ENCODE results near the gene PELI2.

The PELI2 gene

DNA sequence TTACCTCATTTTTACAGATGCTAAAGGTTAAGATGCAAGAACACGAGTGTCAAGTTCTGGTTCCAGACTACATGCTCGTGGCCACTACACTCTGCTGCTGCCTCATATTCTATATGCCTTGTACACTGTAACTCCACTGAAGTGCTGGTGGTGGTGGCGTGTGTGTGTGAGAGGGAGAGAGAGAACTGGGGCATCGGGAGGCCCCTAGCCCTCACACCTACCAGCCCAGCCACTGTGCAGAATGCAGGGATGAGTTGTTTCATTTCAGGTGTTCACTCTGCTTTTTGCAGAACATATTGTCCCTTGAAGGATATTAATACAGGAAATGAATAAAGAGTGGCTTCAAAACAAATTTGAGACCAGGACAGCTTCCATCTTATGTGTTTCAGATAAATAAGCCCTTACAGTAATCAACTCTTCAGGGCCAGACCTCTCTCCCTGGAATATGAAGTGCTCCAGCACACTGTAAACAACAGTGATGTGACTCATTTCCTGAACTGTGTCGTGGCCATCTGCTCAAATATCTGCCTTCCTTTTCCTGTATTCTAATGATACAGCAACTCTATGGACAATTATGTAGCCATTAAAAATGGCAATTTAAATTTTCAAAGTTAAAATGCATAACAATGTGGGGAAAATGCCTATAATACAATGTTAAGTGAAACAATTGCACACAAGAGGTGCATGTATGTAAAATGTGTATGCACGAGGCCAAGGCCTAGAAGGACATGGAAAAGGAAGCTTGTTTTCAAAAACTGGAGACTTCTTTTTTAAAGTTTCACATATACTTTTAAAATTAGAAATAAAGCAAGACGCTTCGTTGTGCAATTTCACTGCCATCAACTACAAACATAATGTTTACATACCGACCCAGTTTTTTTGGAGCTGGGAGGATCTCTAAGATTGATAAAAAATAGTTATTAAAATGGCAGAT lies 215.4 kb downstream of the PELI2 start:
- in situ Hi-C loops (cut with HindIII; ENCODE audit: low sequenced_read_pairs): no loop called here

DNA sequence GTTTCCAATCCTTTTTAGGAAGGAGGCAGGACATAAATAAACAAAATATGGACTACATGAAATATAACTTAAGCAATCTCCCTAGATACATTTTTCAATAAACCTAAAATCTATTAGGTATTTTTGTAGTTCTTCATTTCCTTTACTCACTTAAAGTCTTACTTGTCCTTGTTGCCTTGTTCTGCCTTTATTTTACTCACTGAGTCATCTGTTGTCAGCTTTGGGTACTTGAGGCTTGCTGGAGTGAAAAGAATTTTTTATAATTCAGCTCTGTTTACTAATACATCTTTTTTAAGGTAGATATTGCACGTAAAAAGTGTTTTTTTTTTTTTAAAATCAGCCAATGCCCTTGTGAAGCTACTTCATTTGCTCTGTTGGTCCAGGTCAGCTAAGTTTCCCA lies 216.2 kb downstream of the PELI2 start:
- in situ Hi-C loops (cut with HindIII; ENCODE audit: low sequenced_read_pairs): no loop called here

DNA sequence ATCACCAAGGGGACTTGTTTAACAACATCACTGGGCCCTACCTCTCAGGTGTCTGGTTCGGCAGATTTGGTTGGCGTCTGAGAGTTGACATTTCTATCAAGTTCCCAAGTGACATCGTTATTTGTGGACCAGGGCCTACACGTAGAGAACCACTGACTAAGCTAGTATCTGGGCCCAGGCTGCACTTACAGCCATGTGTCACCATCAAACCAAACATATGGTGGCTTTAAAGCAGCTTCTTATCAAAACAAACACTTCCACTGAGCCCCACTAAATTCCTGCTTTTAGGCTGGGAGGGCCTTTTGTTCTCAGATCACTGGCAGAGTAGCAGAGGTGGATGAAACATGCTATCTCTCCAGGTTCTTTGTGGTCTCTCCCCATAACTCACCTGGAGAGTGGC lies 220.5 kb downstream of the PELI2 start:
- in situ Hi-C loops (cut with HindIII; ENCODE audit: low sequenced_read_pairs): no loop called here

DNA sequence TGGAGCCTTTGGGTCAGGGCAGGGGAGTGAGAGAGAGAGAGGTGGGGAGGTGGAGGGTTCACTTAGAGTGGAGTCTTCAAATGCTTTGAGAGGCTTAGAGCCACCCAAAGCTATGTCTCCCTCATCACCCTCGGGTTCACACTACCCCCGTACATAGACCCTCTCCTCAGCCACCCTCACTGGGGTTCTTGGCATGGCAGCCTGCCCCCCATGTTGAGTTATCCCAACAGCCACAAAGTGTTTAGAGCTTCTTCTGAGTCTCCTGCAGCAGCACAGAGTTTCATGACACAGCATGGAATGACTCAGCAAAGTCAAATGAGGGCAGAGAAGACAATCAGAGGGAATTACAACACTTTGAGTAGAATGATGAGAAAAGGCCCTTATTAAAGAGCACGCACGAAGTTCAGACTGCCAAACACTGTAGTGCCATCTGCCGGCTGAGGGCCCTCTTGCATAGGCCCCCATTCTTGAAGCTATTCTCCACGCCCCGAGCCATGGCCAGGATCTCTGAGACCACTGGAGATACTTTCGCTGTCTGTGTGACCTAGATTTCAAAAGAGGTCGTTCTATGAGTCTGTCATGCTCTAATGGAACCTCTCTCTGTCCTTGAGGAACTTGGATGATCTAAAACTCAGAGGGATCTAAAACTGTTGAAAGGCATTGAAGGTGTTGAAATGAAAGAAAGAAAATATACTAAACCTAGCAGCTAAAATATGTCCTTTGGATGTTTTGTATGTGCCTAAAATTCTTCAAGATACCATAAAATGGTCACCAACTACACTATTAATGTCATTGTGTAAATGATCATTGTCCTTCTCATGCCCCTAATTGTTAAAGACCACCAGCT lies 221.9 kb downstream of the PELI2 start:
- in situ Hi-C loops (cut with HindIII; ENCODE audit: low sequenced_read_pairs): no loop called here

DNA sequence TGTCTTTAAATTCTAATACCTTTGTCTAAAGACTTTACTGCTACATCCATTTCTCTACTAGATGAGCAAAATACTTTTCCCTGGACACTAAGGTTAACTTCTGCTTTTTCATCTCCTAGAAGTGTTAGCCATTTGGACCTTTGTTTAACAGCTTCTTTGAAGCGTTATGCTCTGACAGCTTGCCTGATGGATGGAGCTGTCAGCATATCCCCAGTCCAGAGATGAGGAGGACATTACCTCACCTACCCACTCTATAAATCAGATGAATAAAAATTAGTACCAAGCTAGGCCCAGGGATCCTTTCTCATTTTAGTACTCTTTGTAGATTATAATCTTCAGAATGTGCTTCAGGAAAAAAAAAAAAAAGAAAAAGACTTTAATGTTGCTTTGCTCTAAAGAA lies 222.7 kb downstream of the PELI2 start:
- in situ Hi-C loops (cut with HindIII; ENCODE audit: low sequenced_read_pairs): no loop called here

DNA sequence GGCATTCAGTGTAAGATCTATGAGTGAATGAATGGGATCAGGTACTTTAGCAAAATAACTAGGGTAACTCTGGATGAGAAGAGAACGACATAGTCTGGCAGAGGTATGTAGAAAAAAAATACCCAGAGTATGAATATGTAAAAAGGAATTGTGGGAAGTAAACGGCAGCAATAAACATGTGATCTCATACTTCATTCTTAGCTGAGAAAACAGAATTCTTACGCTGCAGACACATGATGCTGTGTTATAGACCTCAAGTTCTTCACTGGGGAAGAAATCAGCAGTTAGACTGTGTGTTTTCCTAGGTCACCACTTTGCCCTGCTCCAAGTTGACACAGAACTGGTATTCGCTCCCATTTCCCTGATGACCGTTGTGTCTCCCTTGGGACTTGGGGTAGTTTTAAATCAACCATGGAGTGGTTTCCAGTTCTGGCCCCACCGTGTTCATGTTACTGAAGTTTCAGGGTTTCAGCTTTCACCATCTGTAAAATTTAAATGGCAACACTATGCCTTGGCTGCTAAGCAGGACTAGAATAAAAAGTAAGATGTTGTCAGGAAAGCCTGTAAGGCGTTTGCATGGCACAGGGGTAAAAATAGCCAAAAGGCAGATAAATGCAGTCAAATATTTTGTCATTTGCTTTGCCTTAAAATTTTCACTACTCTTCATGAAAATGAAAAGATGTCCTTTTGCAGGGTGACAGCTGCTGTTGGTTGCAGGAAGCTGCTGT lies 223.7 kb downstream of the PELI2 start:
- in situ Hi-C loops (cut with HindIII; ENCODE audit: low sequenced_read_pairs): no loop called here

DNA sequence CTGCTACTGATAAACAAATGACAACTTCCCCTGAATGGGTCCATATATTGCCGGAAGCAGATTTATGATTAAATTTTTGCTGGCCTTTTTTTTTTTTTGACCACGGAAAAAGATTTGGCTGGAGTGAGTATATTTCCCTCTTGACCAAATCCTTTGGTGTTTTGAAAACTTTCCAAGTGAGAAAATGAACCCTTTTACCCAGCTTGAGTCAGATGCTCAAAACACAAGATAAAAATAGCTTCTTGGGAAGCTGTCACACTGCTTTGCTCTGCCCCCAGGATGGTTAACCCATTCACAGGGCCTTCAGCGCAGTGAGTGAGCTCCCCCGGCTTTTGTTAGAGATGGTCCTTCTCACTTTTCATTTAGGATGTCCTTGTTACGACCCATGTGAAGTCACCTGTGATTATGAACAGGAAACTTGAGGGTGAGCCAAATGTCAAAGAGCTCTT lies 224.3 kb downstream of the PELI2 start:
- in situ Hi-C loops (cut with HindIII; ENCODE audit: low sequenced_read_pairs): no loop called here

DNA sequence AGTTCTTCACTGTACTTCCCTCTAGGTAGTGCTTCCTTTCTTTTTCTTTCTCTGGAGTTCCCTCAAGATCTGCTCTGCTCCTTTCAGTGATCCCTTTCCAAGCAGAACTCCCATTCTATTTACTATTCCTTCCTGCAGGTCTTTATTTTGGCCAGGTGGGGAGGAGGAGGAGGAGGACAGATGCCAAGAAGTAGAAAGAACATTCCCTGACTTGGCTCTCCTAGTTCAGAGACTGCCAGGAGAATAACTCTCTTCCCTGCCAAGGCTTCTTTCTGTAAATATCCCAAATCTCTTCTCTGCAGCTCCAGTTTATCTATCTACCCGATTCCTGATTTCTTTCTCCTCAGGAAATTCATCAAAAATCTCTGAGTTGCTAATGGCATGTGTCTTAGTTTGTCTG lies 231.7 kb downstream of the PELI2 start:
- in situ Hi-C loops (cut with HindIII; ENCODE audit: low sequenced_read_pairs): no loop called here

Measured in DLD1 (cell line).